OCI-LY1 (cell line): ENCODE results near the gene NUAK1.

Experiments
- H2AFZ ChIP-seq: fragments of 200-600 bp; sonication (generic), shearing (Covaris generic); 2 replicates; pipeline ENCODE4 v1.6.0; 2014; ENCODE audit warnings: antibody characterized with exemption, mild to moderate bottlenecking, low read length
- H3F3A ChIP-seq: fragments of 200-600 bp; sonication (generic), shearing (Covaris generic); 2 replicates; pipeline ENCODE4 v1.6.0; 2014; ENCODE audit warnings: mild to moderate bottlenecking, antibody characterized with exemption, low read length, moderate library complexity; ENCODE audit not compliant: insufficient read depth
- H3K27ac ChIP-seq: fragments of 200-600 bp; sonication (generic); 2 replicates; pipeline ENCODE4 v1.5.1; 2014; ENCODE audit warnings: low read length, mixed run types, mild to moderate bottlenecking, low read depth; ENCODE audit not compliant: poor library complexity, severe bottlenecking
- H3K27me3 ChIP-seq: fragments of 200-600 bp; sonication (generic); 2 replicates; pipeline ENCODE4 v1.6.0; 2014; ENCODE audit warnings: antibody characterized with exemption, mild to moderate bottlenecking, low read length, moderate library complexity; ENCODE audit not compliant: insufficient read depth
- H3K36me3 ChIP-seq: fragments of 200-600 bp; sonication (generic); 2 replicates; pipeline ENCODE4 v1.6.1; 2014; ENCODE audit warnings: mild to moderate bottlenecking, antibody characterized with exemption, low read length, moderate library complexity, mixed read lengths; ENCODE audit not compliant: insufficient read depth
- H3K4me1 ChIP-seq: fragments of 200-600 bp; sonication (generic); 2 replicates; pipeline ENCODE4 v1.5.1; 2014; ENCODE audit warnings: mild to moderate bottlenecking, low read length, moderate library complexity; ENCODE audit not compliant: insufficient read depth, severe bottlenecking
- H3K4me2 ChIP-seq: fragments of 200-600 bp; sonication (generic), shearing (Covaris generic); 2 replicates; pipeline ENCODE4 v1.6.1; 2014; ENCODE audit warnings: low read length
- H3K4me3 ChIP-seq: fragments of 200-600 bp; sonication (generic); 2 replicates; pipeline ENCODE4 v1.5.1; 2014; ENCODE audit warnings: low read length, low read depth, mild to moderate bottlenecking, mixed read lengths; ENCODE audit not compliant: poor library complexity, severe bottlenecking
- H3K79me2 ChIP-seq: fragments of 200-600 bp; shearing (Covaris generic); 2 replicates; pipeline ENCODE4 v1.6.1; 2016; ENCODE audit warnings: mixed run types, low read length, mixed read lengths; ENCODE audit not compliant: insufficient read depth
- H3K9ac ChIP-seq: fragments of 200-600 bp; sonication (generic), shearing (Covaris generic); 2 replicates; pipeline ENCODE4 v1.6.1; 2014; ENCODE audit warnings: mild to moderate bottlenecking, low read length, mixed read lengths
- H3K9me2 ChIP-seq: fragments of 200-600 bp; sonication (generic), shearing (Covaris generic); 2 replicates; pipeline ENCODE4 v1.6.1; 2014; ENCODE audit warnings: low read depth, mild to moderate bottlenecking, low read length, mixed read lengths
- H3K9me3 ChIP-seq: fragments of 200-600 bp; shearing (Covaris generic); 2 replicates; pipeline ENCODE4 v1.6.1; 2014; ENCODE audit warnings: low read length, mixed read lengths
- H4K20me1 ChIP-seq: fragments of 200-600 bp; sonication (generic), shearing (Covaris generic); 2 replicates; pipeline ENCODE4 v1.6.0; 2016; ENCODE audit warnings: mild to moderate bottlenecking, low read length; ENCODE audit not compliant: insufficient read depth
- EZH2 ChIP-seq: fragments of 200-600 bp; sonication (generic), shearing (Covaris generic); IDR thresholded peaks from 2 replicates; pipeline ENCODE4 v1.8.0; 2017; ENCODE audit warnings: borderline replicate concordance, mixed run types, mild to moderate bottlenecking, antibody characterized with exemption, low read length, moderate library complexity, mixed read lengths
- TF ChIP-seq, protein P1 (sequence below): fragments of 200-600 bp; sonication (generic), shearing (Covaris generic); IDR thresholded peaks from 2 replicates; pipeline ENCODE4 v1.5.1; 2017; ENCODE audit warnings: mild to moderate bottlenecking, antibody characterized with exemption, low read length, moderate library complexity, mixed read lengths

NUAK1 gene

DNA sequence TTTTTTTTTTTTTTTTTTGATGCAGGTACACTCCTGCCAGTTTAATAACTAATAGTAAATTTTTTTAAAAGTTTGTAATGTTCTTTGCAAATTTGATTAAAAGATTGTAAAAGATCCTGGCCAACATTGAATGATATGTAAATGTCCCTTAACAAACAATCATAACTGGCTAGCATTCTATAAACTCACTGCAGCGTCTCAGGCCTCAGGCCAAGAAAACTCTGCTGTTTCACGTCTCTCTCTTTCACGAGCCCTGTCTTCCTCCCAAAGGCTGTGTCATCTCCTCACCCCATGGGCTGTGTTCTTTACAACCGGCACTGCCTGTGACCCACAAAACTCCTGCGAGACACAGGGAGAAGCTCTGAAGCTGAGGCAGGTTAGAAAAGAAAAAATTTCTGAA is 103.3 kb downstream of the NUAK1 start:
- Histone ChIP-seq H3K4me3 (no peak overlapping the region), H3K4me2 (no peak overlapping the region), H2AFZ (no peak overlapping the region), H3K36me3 (no peaks in the 10 kb centered on the region), H4K20me1 (no peaks in the 10 kb centered on the region), H3K4me1 (no peaks in the 10 kb centered on the region), H3K27me3 (no peaks in the 10 kb centered on the region), H3F3A (no peaks in the 10 kb centered on the region), H3K27ac (no peak overlapping the region), H3K9me2 (no peaks in the 10 kb centered on the region), H3K9ac (no peak overlapping the region), H3K9me3 (no peaks in the 10 kb centered on the region), H3K79me2 (no peaks in the 10 kb centered on the region)
- no peak for TF ChIP-seq EZH2
- TF ChIP-seq, protein P1, sequence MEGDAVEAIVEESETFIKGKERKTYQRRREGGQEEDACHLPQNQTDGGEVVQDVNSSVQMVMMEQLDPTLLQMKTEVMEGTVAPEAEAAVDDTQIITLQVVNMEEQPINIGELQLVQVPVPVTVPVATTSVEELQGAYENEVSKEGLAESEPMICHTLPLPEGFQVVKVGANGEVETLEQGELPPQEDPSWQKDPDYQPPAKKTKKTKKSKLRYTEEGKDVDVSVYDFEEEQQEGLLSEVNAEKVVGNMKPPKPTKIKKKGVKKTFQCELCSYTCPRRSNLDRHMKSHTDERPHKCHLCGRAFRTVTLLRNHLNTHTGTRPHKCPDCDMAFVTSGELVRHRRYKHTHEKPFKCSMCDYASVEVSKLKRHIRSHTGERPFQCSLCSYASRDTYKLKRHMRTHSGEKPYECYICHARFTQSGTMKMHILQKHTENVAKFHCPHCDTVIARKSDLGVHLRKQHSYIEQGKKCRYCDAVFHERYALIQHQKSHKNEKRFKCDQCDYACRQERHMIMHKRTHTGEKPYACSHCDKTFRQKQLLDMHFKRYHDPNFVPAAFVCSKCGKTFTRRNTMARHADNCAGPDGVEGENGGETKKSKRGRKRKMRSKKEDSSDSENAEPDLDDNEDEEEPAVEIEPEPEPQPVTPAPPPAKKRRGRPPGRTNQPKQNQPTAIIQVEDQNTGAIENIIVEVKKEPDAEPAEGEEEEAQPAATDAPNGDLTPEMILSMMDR, result no peak

DNA sequence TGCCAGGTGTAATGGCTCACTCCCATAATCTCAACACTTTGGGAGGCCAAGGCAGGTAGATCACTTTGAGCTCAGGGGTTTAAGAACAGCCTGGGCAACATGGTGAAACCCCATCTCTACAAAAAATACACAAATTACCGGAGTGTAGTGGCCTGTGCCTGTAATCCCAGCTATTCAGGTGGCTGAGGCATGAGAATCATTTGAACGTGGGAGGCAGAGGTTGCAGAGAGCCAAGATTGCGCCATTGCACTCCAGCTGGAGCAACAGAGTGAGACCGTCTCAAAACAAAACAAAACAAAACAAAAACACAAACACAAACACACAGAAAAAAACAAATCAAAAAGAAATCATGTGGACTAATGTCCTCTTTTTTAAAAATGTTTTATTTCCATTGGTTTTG is 104.4 kb downstream of the NUAK1 start:
- Histone ChIP-seq H4K20me1 (no peaks in the 10 kb centered on the region), H3K9me3 (no peaks in the 10 kb centered on the region)

DNA sequence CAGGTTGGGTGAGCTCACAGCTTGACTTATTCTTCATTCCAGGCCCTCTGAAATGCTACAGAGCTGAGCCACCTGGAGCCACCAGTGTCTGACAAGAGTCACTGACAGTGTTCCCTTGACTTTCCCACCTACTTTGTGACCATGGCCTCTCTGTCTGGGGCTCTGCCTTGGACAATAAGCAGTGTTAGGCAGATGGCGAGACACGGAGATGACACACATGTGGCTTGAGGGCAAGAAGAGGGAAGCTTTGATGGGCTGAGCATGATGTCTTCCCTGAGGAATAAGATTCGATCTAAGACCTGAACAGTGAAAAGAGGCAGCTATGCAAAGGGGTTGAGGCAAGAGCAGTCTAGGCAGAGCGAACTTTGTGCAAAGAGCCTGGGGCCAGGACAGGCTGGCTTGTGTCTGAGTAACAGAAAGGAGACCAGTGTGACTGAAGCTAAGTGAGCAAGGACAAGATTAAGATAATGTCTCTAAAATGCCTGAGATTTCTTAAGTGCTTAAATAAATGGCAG is 105.5 kb downstream of the NUAK1 start:
- Histone ChIP-seq H4K20me1 (no peaks in the 10 kb centered on the region), H3K9me2 (no peaks in the 10 kb centered on the region), H3K4me3 (no peak overlapping the region), H3K36me3 (no peaks in the 10 kb centered on the region), H3K27ac (no peak overlapping the region), H3K27me3 (no peaks in the 10 kb centered on the region), H3K4me2 (no peak overlapping the region), H3F3A (no peaks in the 10 kb centered on the region), H3K9me3 (no peaks in the 10 kb centered on the region), H3K4me1 (no peaks in the 10 kb centered on the region), H3K9ac (no peak overlapping the region), H2AFZ (no peak overlapping the region), H3K79me2 (no peaks in the 10 kb centered on the region)
- TF ChIP-seq EZH2, result no peak
- TF ChIP-seq, protein P1, result no peak

More for the DNA sequence above, 104.4 kb downstream of the NUAK1 start:
- Histone ChIP-seq H2AFZ (no peak overlapping the region), H3K27ac (no peak overlapping the region), H3K9me2 (no peaks in the 10 kb centered on the region), H3K4me1 (no peaks in the 10 kb centered on the region), H3K9ac (no peak overlapping the region), H3K4me3 (no peak overlapping the region), H3K36me3 (no peaks in the 10 kb centered on the region), H3K27me3 (no peaks in the 10 kb centered on the region), H3K79me2 (no peaks in the 10 kb centered on the region), H3K4me2 (no peak overlapping the region), H3F3A (no peaks in the 10 kb centered on the region)
- TF ChIP-seq EZH2, result no peak
- TF ChIP-seq, protein P1, result no peak
